ENCODE data around the gene WSCD2.
A peak's percentile ranks its signal among the peaks of the same experiment; 100 is the strongest.

Gene WSCD2

DNA sequence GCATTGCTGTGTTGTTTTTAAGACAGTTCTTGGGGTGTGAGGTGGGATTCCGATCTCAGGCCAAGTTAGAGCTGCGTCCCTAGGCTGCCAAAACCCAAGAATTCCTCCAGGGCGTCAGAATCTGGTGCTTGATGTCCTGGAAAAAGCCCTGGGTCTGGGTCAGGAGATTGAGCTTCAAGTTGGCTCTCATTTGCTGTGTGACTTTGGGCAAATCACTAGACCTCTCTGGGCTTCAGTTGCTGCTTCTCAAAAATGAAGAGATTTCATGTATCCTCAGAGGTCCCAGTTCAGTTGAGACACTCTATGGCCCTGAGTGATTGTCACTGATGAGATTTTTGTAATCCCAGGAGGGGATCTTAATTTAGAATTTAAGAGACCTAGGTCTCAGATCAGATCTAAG is 1.9 kb downstream of the WSCD2 start:
- Histone ChIP-seq H3K27me3 (ENCODE audit: insufficient read depth, low read length, poor library complexity) (no peaks in the 10 kb centered on the region), H3K27ac (ENCODE audit: low read depth, low read length) (no peak overlapping the region), H3K79me1 (ENCODE audit: low read length) (no peaks in the 10 kb centered on the region), H4K5ac (ENCODE audit: low read length) (no peak overlapping the region), H3K36me3 (ENCODE audit: control insufficient read depth, insufficient read depth, low read length) (no peaks in the 10 kb centered on the region), H3K18ac (ENCODE audit: low read length) (no peak overlapping the region), H3K23ac (ENCODE audit: low read length) (no peak overlapping the region), H4K8ac (ENCODE audit: low read depth, low read length) (no peak overlapping the region), H3K4me3 (ENCODE audit: low read length) (no peak overlapping the region), H3K4me1 (ENCODE audit: control insufficient read depth, low read depth, low read length) (no peaks in the 10 kb centered on the region), H3K56ac (ENCODE audit: low read length) (no peak overlapping the region), H3K4ac (ENCODE audit: low read depth, low read length) (no peak overlapping the region), H2BK15ac (replicated peaks; ENCODE audit: low read depth) (no peak overlapping the region), H3K9ac (ENCODE audit: low read length) (no peak overlapping the region), H3K4me2 (ENCODE audit: low read length) (no peak overlapping the region), H2AK5ac (ENCODE audit: low read length) (no peak overlapping the region), H2BK5ac (ENCODE audit: low read length) (no peak overlapping the region), H3K79me2 (ENCODE audit: control insufficient read depth, insufficient read depth, low read length) (no peaks in the 10 kb centered on the region), H2BK120ac (ENCODE audit: low read depth, low read length) (no peak overlapping the region)
- no peak for DNase-seq
- no CpG with 5 or more reads among the region's 3 CpGs for WGBS (ENCODE audit: extremely low coverage, insufficient coverage, low lambda C conversion rate)

DNA sequence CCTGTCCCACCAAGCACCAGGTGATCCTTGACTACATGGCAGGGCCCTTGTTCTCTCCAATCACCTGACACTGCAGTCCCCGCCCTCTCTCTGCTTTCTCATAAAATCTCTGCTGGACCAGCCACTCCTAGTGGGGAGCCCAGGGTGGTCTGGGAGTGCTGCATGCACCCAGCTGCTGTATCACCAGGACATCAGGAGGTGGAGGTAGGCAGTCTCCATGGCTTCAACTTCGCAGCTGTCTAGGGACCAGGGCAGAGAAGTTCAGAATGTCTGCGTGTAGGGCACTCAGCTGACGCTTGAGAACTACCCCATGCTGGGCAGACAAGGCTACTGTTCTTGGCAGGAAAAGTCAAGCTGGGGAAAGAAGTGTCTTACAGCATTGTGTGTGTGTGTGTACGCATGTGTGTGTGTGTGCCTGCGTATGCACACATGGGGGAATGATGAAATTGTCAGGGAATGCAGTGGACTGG is 2.6 kb downstream of the WSCD2 start:
- Histone ChIP-seq H3K27ac (ENCODE audit: low read depth, low read length) (no peak overlapping the region), H2BK5ac (ENCODE audit: low read length) (no peak overlapping the region), H4K5ac (ENCODE audit: low read length) (no peak overlapping the region), H3K79me2 (ENCODE audit: control insufficient read depth, insufficient read depth, low read length) (no peaks in the 10 kb centered on the region), H3K56ac (ENCODE audit: low read length) (no peak overlapping the region), H3K36me3 (ENCODE audit: control insufficient read depth, insufficient read depth, low read length) (no peaks in the 10 kb centered on the region), H3K4me1 (ENCODE audit: control insufficient read depth, low read depth, low read length) (no peaks in the 10 kb centered on the region), H2BK15ac (replicated peaks; ENCODE audit: low read depth) (no peak overlapping the region), H3K4me3 (ENCODE audit: low read length) (no peak overlapping the region), H3K27me3 (ENCODE audit: insufficient read depth, low read length, poor library complexity) (no peaks in the 10 kb centered on the region), H2AK5ac (ENCODE audit: low read length) (peak overlapping the region; percentile 13), H3K9ac (ENCODE audit: low read length) (no peak overlapping the region), H4K8ac (ENCODE audit: low read depth, low read length) (no peak overlapping the region), H3K23ac (ENCODE audit: low read length) (no peak overlapping the region), H2BK120ac (ENCODE audit: low read depth, low read length) (no peak overlapping the region), H3K18ac (ENCODE audit: low read length) (no peak overlapping the region), H3K4ac (ENCODE audit: low read depth, low read length) (no peak overlapping the region), H3K79me1 (ENCODE audit: low read length) (no peaks in the 10 kb centered on the region), H3K4me2 (ENCODE audit: low read length) (no peak overlapping the region)
- WGBS (ENCODE audit: extremely low coverage, insufficient coverage, low lambda C conversion rate): no CpG with 5 or more reads among the region's 6 CpGs
- no peak for DNase-seq

DNA sequence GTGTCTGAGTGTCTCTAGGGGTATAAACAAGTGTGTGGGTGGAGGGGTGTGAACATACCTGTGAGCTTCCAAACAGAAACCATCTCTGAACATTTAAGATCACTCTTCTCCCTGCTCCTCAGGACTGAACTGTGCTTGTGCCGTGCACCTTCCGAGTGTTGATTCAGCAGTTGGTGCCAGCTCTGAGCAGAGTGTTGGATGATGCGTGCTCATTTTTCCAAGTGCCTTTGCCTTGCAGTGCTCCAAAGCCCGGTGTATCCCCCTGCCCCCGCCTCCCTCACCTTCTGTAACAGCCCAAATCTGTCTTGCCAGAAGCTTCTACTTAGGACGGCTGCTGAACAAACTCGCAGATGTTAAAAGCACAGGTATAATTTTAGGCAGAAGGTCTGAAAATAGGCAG is 4.4 kb downstream of the WSCD2 start:
- Histone ChIP-seq H3K4me1 (ENCODE audit: control insufficient read depth, low read depth, low read length) (no peaks in the 10 kb centered on the region), H3K4me2 (ENCODE audit: low read length) (no peak overlapping the region), H3K23ac (ENCODE audit: low read length) (no peak overlapping the region), H2BK5ac (ENCODE audit: low read length) (no peak overlapping the region), H3K4me3 (ENCODE audit: low read length) (no peak overlapping the region), H3K36me3 (ENCODE audit: control insufficient read depth, insufficient read depth, low read length) (no peaks in the 10 kb centered on the region), H3K18ac (ENCODE audit: low read length) (no peak overlapping the region), H3K79me2 (ENCODE audit: control insufficient read depth, insufficient read depth, low read length) (no peaks in the 10 kb centered on the region), H4K5ac (ENCODE audit: low read length) (no peak overlapping the region), H3K4ac (ENCODE audit: low read depth, low read length) (no peak overlapping the region), H2AK5ac (ENCODE audit: low read length) (no peak overlapping the region), H4K8ac (ENCODE audit: low read depth, low read length) (no peak overlapping the region), H3K79me1 (ENCODE audit: low read length) (no peaks in the 10 kb centered on the region), H3K9ac (ENCODE audit: low read length) (no peak overlapping the region), H3K27ac (ENCODE audit: low read depth, low read length) (no peak overlapping the region), H3K27me3 (ENCODE audit: insufficient read depth, low read length, poor library complexity) (no peaks in the 10 kb centered on the region), H2BK15ac (replicated peaks; ENCODE audit: low read depth) (no peak overlapping the region), H3K56ac (ENCODE audit: low read length) (no peak overlapping the region), H2BK120ac (ENCODE audit: low read depth, low read length) (no peak overlapping the region)
- no peak for DNase-seq
- WGBS (ENCODE audit: extremely low coverage, insufficient coverage, low lambda C conversion rate): no CpG with 5 or more reads among the region's 7 CpGs

DNA sequence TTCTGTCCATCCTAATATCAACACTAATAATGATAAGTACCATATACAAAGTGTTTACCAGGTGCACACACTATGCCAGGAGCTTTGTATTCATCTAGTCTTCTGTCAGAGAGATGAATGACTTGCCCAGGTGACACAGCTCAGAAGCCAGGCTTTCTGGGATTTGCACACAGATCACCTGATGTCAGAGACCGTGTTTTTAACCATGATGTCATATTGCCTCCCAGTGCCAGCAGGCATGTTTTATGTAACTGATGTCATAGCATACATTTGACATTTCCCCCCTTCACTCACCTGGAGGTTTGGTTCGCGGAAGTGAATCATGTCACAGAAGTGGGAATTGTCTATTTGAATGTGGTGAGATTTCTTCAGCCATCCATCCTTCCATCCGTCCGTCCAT is 5.7 kb downstream of the WSCD2 start:
- no peak overlapping the region for H3K4me3 ChIP-seq (ENCODE audit: low read length)
- no peak overlapping the region for H3K23ac ChIP-seq (ENCODE audit: low read length)
- no peak overlapping the region for H3K4me2 ChIP-seq (ENCODE audit: low read length)
- H3K27ac ChIP-seq (ENCODE audit: low read depth, low read length): no peak overlapping the region
- H4K8ac ChIP-seq (ENCODE audit: low read depth, low read length): no peak overlapping the region
- WGBS (ENCODE audit: extremely low coverage, insufficient coverage, low lambda C conversion rate): no CpG with 5 or more reads among the region's 5 CpGs
- H3K4ac ChIP-seq (ENCODE audit: low read depth, low read length): no peak overlapping the region
- no peak overlapping the region for H2BK5ac ChIP-seq (ENCODE audit: low read length)
- no peaks in the 10 kb centered on the region for H3K27me3 ChIP-seq (ENCODE audit: insufficient read depth, low read length, poor library complexity)
- no peaks in the 10 kb centered on the region for H3K4me1 ChIP-seq (ENCODE audit: control insufficient read depth, low read depth, low read length)
- H3K18ac ChIP-seq (ENCODE audit: low read length): no peak overlapping the region
- H3K79me1 ChIP-seq (ENCODE audit: low read length): no peaks in the 10 kb centered on the region
- no peak overlapping the region for H2AK5ac ChIP-seq (ENCODE audit: low read length)
- H3K36me3 ChIP-seq (ENCODE audit: control insufficient read depth, insufficient read depth, low read length): no peaks in the 10 kb centered on the region
- H2BK15ac ChIP-seq (replicated peaks; ENCODE audit: low read depth): no peak overlapping the region
- DNase-seq: no peak
- H2BK120ac ChIP-seq (ENCODE audit: low read depth, low read length): no peak overlapping the region
- no peak overlapping the region for H3K9ac ChIP-seq (ENCODE audit: low read length)
- H3K56ac ChIP-seq (ENCODE audit: low read length): no peak overlapping the region
- no peaks in the 10 kb centered on the region for H3K79me2 ChIP-seq (ENCODE audit: control insufficient read depth, insufficient read depth, low read length)
- H4K5ac ChIP-seq (ENCODE audit: low read length): no peak overlapping the region

DNA sequence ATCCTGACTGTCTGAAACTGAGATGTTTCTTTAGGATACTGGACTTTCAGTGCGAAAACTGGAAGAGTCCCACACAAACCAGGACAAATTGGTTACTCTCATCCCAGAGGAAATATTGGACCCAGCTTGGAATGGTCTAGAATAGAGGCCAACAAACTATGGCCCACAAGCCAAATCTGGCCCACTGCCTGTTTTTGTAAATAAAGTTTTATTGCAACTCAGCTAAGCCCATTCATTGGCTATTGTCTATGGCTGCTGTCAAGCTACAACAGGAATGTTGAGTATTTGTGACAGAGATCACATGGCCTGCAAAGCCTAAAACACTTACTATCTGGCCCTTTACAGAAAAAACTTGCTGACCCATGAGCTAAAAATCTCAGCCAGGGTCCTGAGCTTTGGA is 6.5 kb downstream of the WSCD2 start:
- no peak overlapping the region for H3K4me2 ChIP-seq (ENCODE audit: low read length)
- no peak overlapping the region for H2BK120ac ChIP-seq (ENCODE audit: low read depth, low read length)
- no peak overlapping the region for H3K9ac ChIP-seq (ENCODE audit: low read length)
- no peak overlapping the region for H3K56ac ChIP-seq (ENCODE audit: low read length)
- H3K79me1 ChIP-seq (ENCODE audit: low read length): no peaks in the 10 kb centered on the region
- no peaks in the 10 kb centered on the region for H3K36me3 ChIP-seq (ENCODE audit: control insufficient read depth, insufficient read depth, low read length)
- no peaks in the 10 kb centered on the region for H3K79me2 ChIP-seq (ENCODE audit: control insufficient read depth, insufficient read depth, low read length)
- H3K27ac ChIP-seq (ENCODE audit: low read depth, low read length): no peak overlapping the region
- H3K4ac ChIP-seq (ENCODE audit: low read depth, low read length): no peak overlapping the region
- no peak overlapping the region for H3K23ac ChIP-seq (ENCODE audit: low read length)
- H2BK15ac ChIP-seq (replicated peaks; ENCODE audit: low read depth): no peak overlapping the region
- no peak overlapping the region for H2BK5ac ChIP-seq (ENCODE audit: low read length)
- H3K18ac ChIP-seq (ENCODE audit: low read length): no peak overlapping the region
- H2AK5ac ChIP-seq (ENCODE audit: low read length): no peak overlapping the region
- WGBS (ENCODE audit: extremely low coverage, insufficient coverage, low lambda C conversion rate): no CpG with 5 or more reads among the region's 1 CpG
- no peak overlapping the region for H4K5ac ChIP-seq (ENCODE audit: low read length)
- no peak overlapping the region for H4K8ac ChIP-seq (ENCODE audit: low read depth, low read length)
- H3K4me3 ChIP-seq (ENCODE audit: low read length): no peak overlapping the region
- H3K4me1 ChIP-seq (ENCODE audit: control insufficient read depth, low read depth, low read length): no peaks in the 10 kb centered on the region
- DNase-seq: no peak
- H3K27me3 ChIP-seq (ENCODE audit: insufficient read depth, low read length, poor library complexity): no peaks in the 10 kb centered on the region

DNA sequence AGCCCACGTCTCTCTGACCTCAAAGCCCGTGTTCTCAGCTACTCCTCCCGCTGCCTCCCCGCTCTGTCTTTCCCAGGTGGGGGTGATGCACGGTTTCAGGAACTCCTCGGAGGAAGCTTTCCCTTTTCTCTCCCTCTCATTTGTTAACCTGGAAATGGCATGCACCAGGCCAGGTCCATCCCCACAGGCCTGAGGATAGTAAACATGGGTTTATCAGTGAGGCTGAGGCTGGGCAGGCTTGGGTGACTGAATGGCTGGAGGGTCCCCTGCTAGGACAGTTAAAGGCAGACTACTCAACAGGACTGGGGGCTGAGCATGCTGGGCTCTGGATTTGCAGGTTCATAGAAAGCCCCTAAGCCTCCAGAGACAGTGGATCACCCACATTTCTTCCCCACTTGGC is 7.6 kb downstream of the WSCD2 start:
- H2BK120ac ChIP-seq (ENCODE audit: low read depth, low read length): no peak overlapping the region
- no peak overlapping the region for H3K27ac ChIP-seq (ENCODE audit: low read depth, low read length)
- DNase-seq: no peak
- H3K79me2 ChIP-seq (ENCODE audit: control insufficient read depth, insufficient read depth, low read length): no peaks in the 10 kb centered on the region
- no peak overlapping the region for H2BK5ac ChIP-seq (ENCODE audit: low read length)
- no peaks in the 10 kb centered on the region for H3K79me1 ChIP-seq (ENCODE audit: low read length)
- no peak overlapping the region for H3K18ac ChIP-seq (ENCODE audit: low read length)
- no peak overlapping the region for H3K23ac ChIP-seq (ENCODE audit: low read length)
- H2AK5ac ChIP-seq (ENCODE audit: low read length): no peak overlapping the region
- H4K5ac ChIP-seq (ENCODE audit: low read length): no peak overlapping the region
- no peak overlapping the region for H4K8ac ChIP-seq (ENCODE audit: low read depth, low read length)
- H2BK15ac ChIP-seq (replicated peaks; ENCODE audit: low read depth): no peak overlapping the region
- no peak overlapping the region for H3K4me2 ChIP-seq (ENCODE audit: low read length)
- H3K9ac ChIP-seq (ENCODE audit: low read length): no peak overlapping the region
- no peaks in the 10 kb centered on the region for H3K4me1 ChIP-seq (ENCODE audit: control insufficient read depth, low read depth, low read length)
- H3K4ac ChIP-seq (ENCODE audit: low read depth, low read length): no peak overlapping the region
- no peaks in the 10 kb centered on the region for H3K36me3 ChIP-seq (ENCODE audit: control insufficient read depth, insufficient read depth, low read length)
- no peak overlapping the region for H3K56ac ChIP-seq (ENCODE audit: low read length)
- WGBS (ENCODE audit: extremely low coverage, insufficient coverage, low lambda C conversion rate): no CpG with 5 or more reads among the region's 6 CpGs
- H3K27me3 ChIP-seq (ENCODE audit: insufficient read depth, low read length, poor library complexity): no peaks in the 10 kb centered on the region
- no peak overlapping the region for H3K4me3 ChIP-seq (ENCODE audit: low read length)

Data from mesendoderm (in vitro differentiated cells).